AG08395 (cell line): ENCODE results near the gene LCTL.
"Not testable (repeated sequence)": the region's sequence is repeated elsewhere in the genome, so short reads cannot be mapped to it uniquely, and the experiment has no call there.

Experiments used
- DNase-seq: peaks from one replicate; pipeline ENCODE4 v3.0.0; 2012; ENCODE audit warnings: mixed read lengths, low spot score

The LCTL gene

GRCh38 chr15:66564136-66565041 is 1.4 kb downstream of the LCTL start:
- no peak for DNase-seq

GRCh38 chr15:66563566-66564110 is 2.2 kb downstream of the LCTL start:
- DNase-seq: no peak

- no peak for DNase-seq
Observed at GRCh38 chr15:66563126-66563525, 2.7 kb downstream of the LCTL start.

- DNase-seq: no peak
Observed at GRCh38 chr15:66560856-66561525, 4.8 kb downstream of the LCTL start.

GRCh38 chr15:66558271-66558670 is 7.5 kb downstream of the LCTL start:
- no peak for DNase-seq

GRCh38 chr15:66555685-66556084 is 10.1 kb downstream of the LCTL start:
- DNase-seq: no peak

GRCh38 chr15:66545255-66545654 is 20.5 kb downstream of the LCTL start:
- no peak for DNase-seq

- no peak for DNase-seq
Observed at GRCh38 chr15:66542896-66543295, 22.9 kb downstream of the LCTL start.

GRCh38 chr15:66535056-66535455 is 30.7 kb downstream of the LCTL start:
- DNase-seq: no peak

GRCh38 chr15:66524838-66525237 is 41.0 kb downstream of the LCTL start:
- no peak for DNase-seq

GRCh38 chr15:66523926-66524325 is 41.9 kb downstream of the LCTL start:
- no peak for DNase-seq

- DNase-seq: peak; percentile 32
Observed at GRCh38 chr15:66515901-66516322, 49.9 kb downstream of the LCTL start.

- DNase-seq: no peak
Observed at GRCh38 chr15:66514586-66514985, 51.2 kb downstream of the LCTL start.

GRCh38 chr15:66508293-66508883 is 57.4 kb downstream of the LCTL start:
- no peak for DNase-seq

GRCh38 chr15:66505818-66506217 is 60.0 kb downstream of the LCTL start:
- no peak for DNase-seq

- no peak for DNase-seq
Observed at GRCh38 chr15:66505430-66505811, 60.4 kb downstream of the LCTL start.

- DNase-seq: peak; percentile 87
Observed at GRCh38 chr15:66504563-66505429, 61.0 kb downstream of the LCTL start, which contains the start of the genes RPL4 and ZWILCH. TSS of gene RPL4 (minus strand) at chr15:66504855. CDS start at chr15:66504790, 65 bp downstream. TSS of gene ZWILCH (plus strand) at chr15:66505326. CDS start at chr15:66505339, 13 bp downstream.

- DNase-seq: peak; percentile 18
Observed at GRCh38 chr15:66503780-66504562, 61.8 kb downstream of the LCTL start.

- not testable (repeated sequence) for DNase-seq
Observed at GRCh38 chr15:66503041-66503648, 62.7 kb downstream of the LCTL start.

- no peak for DNase-seq
Observed at GRCh38 chr15:66502491-66502890, 63.3 kb downstream of the LCTL start.
